ENCODE results near the gene ST7.

The ST7 gene

GRCh38 chr7:116938678-116939077 is 14.6 kb upstream of the ST7 start:
- Mint-ChIP-seq H3K27ac (no peak overlapping the region), H3K27me3 (peaks cover 15% of the 10 kb centered on the region), H3K9me3 (no peaks in the 10 kb centered on the region), H3K4me1 (no peaks in the 10 kb centered on the region), H3K36me3 (ENCODE audit: low read depth) (no peaks in the 10 kb centered on the region), H3K4me3 (no peak overlapping the region)
- ATAC-seq (no peak), DNase-seq (no peak)

DNA sequence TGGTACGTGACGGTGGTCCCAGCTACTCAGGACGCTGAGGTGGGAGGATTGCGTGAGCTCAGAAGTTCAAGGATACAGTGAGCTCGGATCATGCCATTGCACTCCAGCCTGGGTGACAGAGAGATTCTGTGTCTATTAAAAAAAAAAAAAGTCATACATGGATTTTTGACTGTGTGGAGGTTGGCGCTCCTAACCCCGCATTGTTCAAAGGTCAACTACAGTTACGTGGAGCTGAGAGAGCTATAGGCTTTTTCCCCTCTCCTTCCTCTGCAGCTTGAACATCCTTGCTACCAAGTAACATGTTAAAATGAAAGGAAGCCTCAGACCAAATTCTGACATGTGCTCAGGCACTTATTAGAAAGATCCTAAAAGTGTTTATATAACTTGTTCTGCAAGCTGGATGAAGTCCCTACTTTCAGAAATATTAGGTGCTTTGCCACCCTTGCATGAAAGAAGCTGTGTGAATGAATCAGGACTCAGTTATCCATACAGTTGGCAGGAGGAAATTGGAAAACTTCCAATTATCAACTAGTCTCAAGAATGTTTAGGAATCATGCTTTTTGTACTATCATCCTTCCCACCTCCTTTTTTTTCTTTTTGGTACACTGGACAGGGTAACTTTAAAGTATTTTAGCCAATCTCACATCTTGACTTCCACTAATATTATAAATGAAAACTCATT is 12.5 kb upstream of the ST7 start:
- ATAC-seq = no peak
- DNase-seq = no peak
- Mint-ChIP-seq H3K4me1 (no peaks in the 10 kb centered on the region), H3K27ac (no peak overlapping the region), H3K9me3 (no peaks in the 10 kb centered on the region), H3K36me3 (ENCODE audit: low read depth) (no peaks in the 10 kb centered on the region), H3K4me3 (no peak overlapping the region), H3K27me3 (peaks cover 13% of the 10 kb centered on the region)

DNA sequence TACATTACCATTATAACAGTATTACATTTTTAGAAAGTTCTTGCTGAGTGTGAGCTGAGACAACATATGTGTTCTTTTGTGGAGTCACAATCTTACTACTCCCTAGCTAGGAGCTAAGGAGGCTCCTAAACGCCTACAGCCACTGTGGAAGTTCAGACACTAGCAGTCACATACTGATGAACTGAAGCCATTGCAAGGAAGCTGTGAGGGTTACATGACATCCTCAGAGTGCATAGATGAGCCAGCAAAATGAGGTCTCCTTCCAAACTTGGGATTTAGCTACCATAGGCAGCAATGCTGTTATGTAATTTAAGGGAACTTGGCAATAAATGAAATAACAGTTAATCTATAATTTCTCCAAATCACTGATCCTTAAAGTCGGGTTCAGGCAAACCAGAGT is 10.8 kb upstream of the ST7 start:
- H3K9me3 Mint-ChIP-seq = no peaks in the 10 kb centered on the region
- no peak overlapping the region for H3K27ac Mint-ChIP-seq
- ATAC-seq = no peak
- no peaks in the 10 kb centered on the region for H3K36me3 Mint-ChIP-seq (ENCODE audit: low read depth)
- DNase-seq = no peak
- peaks cover 7% of the 10 kb centered on the region for H3K27me3 Mint-ChIP-seq
- H3K4me1 Mint-ChIP-seq = no peaks in the 10 kb centered on the region
- H3K4me3 Mint-ChIP-seq = no peak overlapping the region

DNA sequence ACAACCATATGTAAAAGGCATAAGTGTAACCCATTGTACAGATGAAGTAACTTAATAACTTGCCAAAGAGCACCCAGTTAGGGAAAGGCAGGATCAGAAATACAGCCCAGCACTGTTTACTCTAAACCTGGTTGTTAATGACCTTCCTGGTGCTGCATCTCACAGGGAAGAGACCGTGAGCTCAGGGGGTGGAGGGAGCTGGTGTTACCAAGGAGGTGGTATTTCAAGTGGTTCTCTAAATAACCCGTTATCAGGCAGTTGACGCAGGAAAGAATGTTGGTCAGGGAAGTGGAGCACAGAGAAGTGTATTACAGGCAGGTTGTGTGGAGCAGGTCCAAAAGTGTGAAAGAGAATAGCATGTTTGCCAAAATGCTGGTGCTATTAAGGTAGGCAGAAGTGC is 4.4 kb upstream of the ST7 start:
- H3K36me3 Mint-ChIP-seq (ENCODE audit: low read depth) = no peaks in the 10 kb centered on the region
- no peaks in the 10 kb centered on the region for H3K9me3 Mint-ChIP-seq
- H3K4me3 Mint-ChIP-seq = no peak overlapping the region
- peaks cover 4% of the 10 kb centered on the region for H3K4me1 Mint-ChIP-seq
- no peak for ATAC-seq
- no peak for DNase-seq
- H3K27me3 Mint-ChIP-seq = peaks cover 1% of the 10 kb centered on the region
- no peak overlapping the region for H3K27ac Mint-ChIP-seq

- Mint-ChIP-seq H3K4me1 (peaks cover 14% of the 10 kb centered on the region), H3K4me3 (no peak overlapping the region), H3K36me3 (ENCODE audit: low read depth) (peaks cover 3% of the 10 kb centered on the region), H3K27ac (no peak overlapping the region), H3K9me3 (no peaks in the 10 kb centered on the region), H3K27me3 (peaks cover 5% of the 10 kb centered on the region)
- ATAC-seq = no peak
- DNase-seq = no peak
Observed at GRCh38 chr7:116949941-116950801, 3.1 kb upstream of the ST7 start.

GRCh38 chr7:116950889-116951351 is 2.4 kb upstream of the ST7 start:
- Mint-ChIP-seq H3K4me3 (no peak overlapping the region), H3K4me1 (peaks cover 22% of the 10 kb centered on the region), H3K9me3 (no peaks in the 10 kb centered on the region), H3K27me3 (peaks cover 5% of the 10 kb centered on the region), H3K36me3 (ENCODE audit: low read depth) (peaks cover 3% of the 10 kb centered on the region), H3K27ac (no peak overlapping the region)
- no peak for DNase-seq
- ATAC-seq = no peak

- H3K4me1 Mint-ChIP-seq = peaks cover 29% of the 10 kb centered on the region
- no peak for ATAC-seq
- DNase-seq = no peak
- peaks cover 5% of the 10 kb centered on the region for H3K27me3 Mint-ChIP-seq
- no peaks in the 10 kb centered on the region for H3K9me3 Mint-ChIP-seq
- peak overlapping the region; percentile 80 for H3K4me3 Mint-ChIP-seq
- no peak overlapping the region for H3K27ac Mint-ChIP-seq
- peaks cover 4% of the 10 kb centered on the region for H3K36me3 Mint-ChIP-seq (ENCODE audit: low read depth)
Observed at GRCh38 chr7:116951366-116952292, 1.7 kb upstream of the ST7 start.

DNA sequence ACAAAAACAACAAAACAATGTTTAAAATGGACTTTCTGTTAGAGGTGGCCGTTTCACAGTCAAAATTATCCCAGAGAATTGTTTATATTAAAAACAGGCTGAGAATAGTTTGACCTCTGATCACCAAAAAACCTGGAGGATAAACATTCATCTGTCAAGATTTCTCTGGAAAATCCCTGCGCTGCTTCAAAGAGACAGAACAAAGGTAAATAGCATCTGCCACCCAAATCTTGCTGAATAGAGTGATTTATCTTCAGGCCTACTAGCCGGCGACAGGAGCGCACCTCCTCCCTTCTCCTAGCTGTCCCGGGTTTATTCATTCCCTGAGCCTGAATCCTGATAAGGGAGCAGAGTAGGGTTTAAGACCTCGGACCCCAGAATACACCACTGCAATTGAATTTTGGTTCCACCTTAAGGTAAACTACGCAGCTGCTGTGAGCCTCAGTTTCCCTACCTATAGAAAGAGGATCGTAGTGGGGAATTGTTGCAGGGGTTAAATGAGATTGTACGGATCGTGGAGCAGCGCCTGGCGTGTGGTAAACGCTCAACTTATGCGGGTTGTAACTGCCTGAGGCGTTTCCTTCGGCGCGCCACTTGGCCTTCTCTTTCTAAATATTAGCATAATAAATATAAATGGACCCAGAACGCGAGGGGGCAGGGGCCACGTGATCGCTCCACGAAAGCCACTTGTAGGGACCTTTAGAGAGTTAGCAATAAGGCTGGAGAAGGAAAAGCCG is 498 bp upstream of the ST7 start:
- DNase-seq (no peak), ATAC-seq (peak; percentile 3)

GRCh38 chr7:116953906-116954838 is 871 bp downstream of the ST7 start:
- peak; percentile 28 for DNase-seq
- Mint-ChIP-seq H3K4me3 (peak overlapping the region; percentile 90), H3K36me3 (ENCODE audit: low read depth) (peaks cover 5% of the 10 kb centered on the region), H3K4me1 (peaks cover 31% of the 10 kb centered on the region), H3K27me3 (peaks cover 5% of the 10 kb centered on the region), H3K27ac (peak overlapping the region; percentile 87), H3K9me3 (no peaks in the 10 kb centered on the region)
- peak; percentile 18 for ATAC-seq

More for the DNA sequence above, 498 bp upstream of the ST7 start:
- Mint-ChIP-seq H3K9me3 (no peaks in the 10 kb centered on the region), H3K27ac (peak overlapping the region; percentile 78), H3K4me1 (peaks cover 31% of the 10 kb centered on the region), H3K36me3 (ENCODE audit: low read depth) (peaks cover 5% of the 10 kb centered on the region), H3K27me3 (peaks cover 5% of the 10 kb centered on the region), H3K4me3 (peak overlapping the region; percentile 80)

- ATAC-seq = no peak
- Mint-ChIP-seq H3K27ac (peak overlapping the region; percentile 25), H3K36me3 (ENCODE audit: low read depth) (peaks cover 5% of the 10 kb centered on the region), H3K9me3 (no peaks in the 10 kb centered on the region), H3K27me3 (peaks cover 5% of the 10 kb centered on the region), H3K4me3 (peak overlapping the region; percentile 90), H3K4me1 (peaks cover 31% of the 10 kb centered on the region)
- DNase-seq = no peak
Observed at GRCh38 chr7:116955340-116955739, 2.0 kb downstream of the ST7 start.

- H3K9me3 Mint-ChIP-seq = no peaks in the 10 kb centered on the region
- no peak overlapping the region for H3K27ac Mint-ChIP-seq
- no peak overlapping the region for H3K4me3 Mint-ChIP-seq
- peaks cover 3% of the 10 kb centered on the region for H3K27me3 Mint-ChIP-seq
- DNase-seq (no peak), ATAC-seq (peak; percentile 33)
- peaks cover 31% of the 10 kb centered on the region for H3K4me1 Mint-ChIP-seq
- peaks cover 5% of the 10 kb centered on the region for H3K36me3 Mint-ChIP-seq (ENCODE audit: low read depth)
Observed at GRCh38 chr7:116955801-116956476, 2.6 kb downstream of the ST7 start.

- DNase-seq (no peak), ATAC-seq (no peak)
- no peak overlapping the region for H3K27ac Mint-ChIP-seq
- no peak overlapping the region for H3K4me3 Mint-ChIP-seq
- H3K36me3 Mint-ChIP-seq (ENCODE audit: low read depth) = peaks cover 5% of the 10 kb centered on the region
- no peaks in the 10 kb centered on the region for H3K9me3 Mint-ChIP-seq
- peaks cover 31% of the 10 kb centered on the region for H3K4me1 Mint-ChIP-seq
- peaks cover 3% of the 10 kb centered on the region for H3K27me3 Mint-ChIP-seq
Observed at GRCh38 chr7:116956477-116956804, 3.1 kb downstream of the ST7 start.

- Mint-ChIP-seq H3K27ac (no peak overlapping the region), H3K4me3 (no peak overlapping the region), H3K9me3 (peaks cover 3% of the 10 kb centered on the region), H3K36me3 (ENCODE audit: low read depth) (peaks cover 9% of the 10 kb centered on the region), H3K27me3 (peaks cover 3% of the 10 kb centered on the region), H3K4me1 (peaks cover 34% of the 10 kb centered on the region)
- ATAC-seq (no peak), DNase-seq (no peak)
Observed at GRCh38 chr7:116957874-116958273, 4.6 kb downstream of the ST7 start.
